ENCODE data around the gene PGLYRP3. TPM values are rescaled to one million over a fixed set of nuclear protein-coding genes. Genes with fewer than 3 reads are reported as not detected.

Gene PGLYRP3
- total RNA-seq (not detected), polyA plus RNA-seq (ENCODE audit: insufficient read depth, low read depth, low replicate concordance) (0.28 TPM)
- long read RNA-seq, donor 1: 0 reads
- long read RNA-seq, donor 2: 0 reads

- no peaks in the 10 kb centered on the region for H3K27me3 ChIP-seq
- no peak within 1 kb of the TSS for H3K4me3 ChIP-seq
- no peaks in the 10 kb centered on the region for H3K4me1 ChIP-seq
- TF ChIP-seq CTCF (IDR thresholded peaks at IDR 0.05) (no peak), POLR2A (IDR thresholded peaks at IDR 0.05) (no peak)
- H3K27ac ChIP-seq: no peak within 1 kb of the TSS
- WGBS, 2 donors: 75 to 82% methylated on average over 4 of the region's 4 CpGs
- H3K9me3 ChIP-seq: no peaks in the 10 kb centered on the region
- intact Hi-C loops (cut with DNase I; ENCODE audit: low total_unique reads): no loop called here
- no peak for DNase-seq
- H3K36me3 ChIP-seq (ENCODE audit: low read depth, missing control alignments): no peaks in the 10 kb centered on the region
Measured at GRCh38 chr1:153312570-153313186, at the start of gene PGLYRP3. PGLYRP3 (minus strand) TSS chr1:153312952; CDS start chr1:153310665, 2,287 bp downstream.

DNA sequence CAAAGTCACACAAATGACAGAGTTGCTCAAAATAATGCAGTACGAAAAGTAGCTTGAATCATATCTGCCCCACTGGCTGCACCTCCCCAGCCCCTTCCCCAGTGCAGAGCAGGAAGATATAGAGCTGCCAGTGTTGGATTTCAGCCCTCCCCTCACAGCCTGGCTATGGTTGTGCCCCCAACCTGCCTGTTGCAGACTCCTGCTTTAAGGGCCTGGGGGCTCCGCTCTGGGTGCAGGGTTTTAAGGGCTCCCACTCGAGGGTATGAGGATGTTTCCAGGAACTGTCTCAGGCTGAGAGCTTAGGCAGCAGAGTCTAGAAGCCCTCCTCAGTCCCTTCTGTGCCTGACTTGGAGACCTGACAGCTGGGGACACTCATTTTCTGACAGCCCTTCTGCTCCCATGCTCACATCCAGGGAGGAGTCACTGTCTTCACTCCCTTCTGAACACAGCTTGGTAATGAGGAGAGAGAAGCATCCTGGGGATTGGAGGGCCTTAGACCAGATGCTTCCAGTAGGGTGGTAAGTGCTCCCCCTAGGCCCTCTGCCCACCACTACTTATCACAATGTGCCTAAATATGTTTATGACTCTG is 49.5 kb upstream of the PGLYRP3 start:
- Histone ChIP-seq H3K4me1 (no peaks in the 10 kb centered on the region), H3K36me3 (ENCODE audit: low read depth, missing control alignments) (no peaks in the 10 kb centered on the region), H3K9me3 (no peaks in the 10 kb centered on the region), H3K27me3 (no peaks in the 10 kb centered on the region), H3K4me3 (no peak overlapping the region), H3K27ac (no peak overlapping the region)
- WGBS, 2 donors: 85 to 93% methylated on average over 3 of the region's 3 CpGs
- DNase-seq: no peak
- intact Hi-C loops (cut with DNase I; ENCODE audit: low total_unique reads): no loop called here
- no peak for TF ChIP-seq POLR2A (IDR thresholded peaks at IDR 0.05)
- no peak for TF ChIP-seq CTCF (IDR thresholded peaks at IDR 0.05)

- H3K4me3 ChIP-seq: no peak overlapping the region
- intact Hi-C loops (cut with DNase I; ENCODE audit: low total_unique reads): no loop called here
- no peaks in the 10 kb centered on the region for H3K36me3 ChIP-seq (ENCODE audit: low read depth, missing control alignments)
- WGBS, 2 donors: 86 to 88% methylated on average over 3 to 4 of the region's 4 CpGs
- no peaks in the 10 kb centered on the region for H3K4me1 ChIP-seq
- H3K9me3 ChIP-seq: no peaks in the 10 kb centered on the region
- no peaks in the 10 kb centered on the region for H3K27me3 ChIP-seq
- no peak for TF ChIP-seq POLR2A (IDR thresholded peaks at IDR 0.05)
- H3K27ac ChIP-seq: no peak overlapping the region
- no peak for DNase-seq
Measured at GRCh38 chr1:153361480-153362109, 48.8 kb upstream of the PGLYRP3 start.

DNA sequence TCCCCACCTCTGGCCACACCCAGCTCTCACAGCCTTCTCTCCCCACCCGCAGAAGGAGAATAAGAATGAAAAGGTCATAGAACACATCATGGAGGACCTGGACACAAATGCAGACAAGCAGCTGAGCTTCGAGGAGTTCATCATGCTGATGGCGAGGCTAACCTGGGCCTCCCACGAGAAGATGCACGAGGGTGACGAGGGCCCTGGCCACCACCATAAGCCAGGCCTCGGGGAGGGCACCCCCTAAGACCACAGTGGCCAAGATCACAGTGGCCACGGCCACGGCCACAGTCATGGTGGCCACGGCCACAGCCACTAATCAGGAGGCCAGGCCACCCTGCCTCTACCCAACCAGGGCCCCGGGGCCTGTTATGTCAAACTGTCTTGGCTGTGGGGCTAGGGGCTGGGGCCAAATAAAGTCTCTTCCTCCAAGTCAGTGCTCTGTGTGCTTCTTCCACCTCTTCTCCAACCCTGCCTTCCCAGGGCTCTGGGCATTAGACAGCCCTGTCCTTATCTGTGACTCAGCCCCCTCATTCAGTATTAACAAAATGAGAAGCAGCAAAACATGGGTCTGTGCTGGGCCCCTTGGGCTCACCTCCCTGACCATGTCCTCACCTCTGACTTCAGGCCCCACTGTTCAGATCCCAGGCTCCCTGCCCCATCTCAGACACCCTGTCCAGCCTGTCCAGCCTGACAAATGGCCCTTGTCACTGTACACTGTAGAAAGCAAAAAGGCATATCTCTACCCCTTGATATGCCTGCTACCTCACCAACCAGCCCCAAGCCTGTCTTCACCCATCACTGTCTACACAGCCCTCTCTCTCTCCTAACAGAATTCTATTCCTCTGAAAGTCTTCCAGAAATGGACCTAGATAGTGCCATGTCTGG is 48.1 kb upstream of the PGLYRP3 start:
- H3K4me3 ChIP-seq: no peak overlapping the region
- H3K4me1 ChIP-seq: no peaks in the 10 kb centered on the region
- intact Hi-C loops (cut with DNase I; ENCODE audit: low total_unique reads): no loop called here
- DNase-seq: no peak
- H3K27ac ChIP-seq: no peak overlapping the region
- H3K36me3 ChIP-seq (ENCODE audit: low read depth, missing control alignments): no peaks in the 10 kb centered on the region
- TF ChIP-seq CTCF (IDR thresholded peaks at IDR 0.05): no peak
- no peak for TF ChIP-seq POLR2A (IDR thresholded peaks at IDR 0.05)
- H3K9me3 ChIP-seq: no peaks in the 10 kb centered on the region
- H3K27me3 ChIP-seq: no peaks in the 10 kb centered on the region
- WGBS, 2 donors: 92 to 93% methylated on average over 7 to 11 of the region's 11 CpGs

GRCh38 chr1:153360190-153360589 is 47.4 kb upstream of the PGLYRP3 start:
- Histone ChIP-seq H3K27ac (no peak overlapping the region), H3K36me3 (ENCODE audit: low read depth, missing control alignments) (no peaks in the 10 kb centered on the region), H3K4me3 (no peak overlapping the region), H3K27me3 (no peaks in the 10 kb centered on the region), H3K9me3 (no peaks in the 10 kb centered on the region), H3K4me1 (no peaks in the 10 kb centered on the region)
- no peak for DNase-seq
- 88 to 98% methylated on average over 2 of the region's 2 CpGs for WGBS, 2 donors
- no peak for TF ChIP-seq CTCF (IDR thresholded peaks at IDR 0.05)
- intact Hi-C loops (cut with DNase I; ENCODE audit: low total_unique reads): no loop called here
